GM21737 (cell line): ENCODE results near the gene POGZ.

Experiments used
- ATAC-seq: cut with Tn5 transposase; IDR thresholded peaks from one replicate; pipeline ENCODE4 v1.9.1; 2021; ENCODE audit warnings: mild to moderate bottlenecking, moderate library complexity; ENCODE audit not compliant: unreplicated experiment

The POGZ gene

DNA sequence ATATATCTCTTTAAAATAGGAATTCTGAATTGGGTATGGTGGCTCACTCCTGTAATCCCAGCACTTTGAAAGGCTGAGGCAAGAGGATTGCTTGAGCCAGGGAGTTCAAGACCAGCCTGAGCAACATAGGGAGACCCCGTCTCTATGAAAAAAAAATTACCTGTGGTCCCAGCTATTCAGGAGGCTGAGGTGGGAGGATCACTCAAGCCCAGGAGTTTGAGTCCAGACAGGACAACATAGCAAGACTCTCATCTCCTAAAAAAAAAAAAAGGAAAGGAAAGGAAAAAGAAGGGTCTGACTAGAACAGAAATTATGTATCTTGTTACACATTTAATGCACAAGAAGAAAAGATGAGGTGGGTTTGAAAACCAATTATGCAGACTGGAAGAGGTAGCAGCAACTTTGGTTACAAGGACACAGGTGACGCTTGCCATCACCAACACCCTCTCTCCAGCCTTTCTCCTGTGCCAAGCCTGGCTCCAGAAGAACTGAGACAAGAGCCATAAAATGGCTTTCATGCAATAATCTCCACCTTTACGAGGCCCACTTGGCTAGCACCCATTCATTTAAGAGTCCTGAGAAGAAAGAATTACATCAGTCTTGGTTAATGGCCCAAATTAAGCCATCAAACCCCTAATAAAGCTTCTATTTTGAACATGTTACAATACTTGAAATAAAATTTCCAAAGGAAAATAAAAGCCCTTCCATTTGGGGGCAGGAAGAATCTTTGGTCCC is 82.0 kb downstream of the POGZ start:
- no peak for ATAC-seq

DNA sequence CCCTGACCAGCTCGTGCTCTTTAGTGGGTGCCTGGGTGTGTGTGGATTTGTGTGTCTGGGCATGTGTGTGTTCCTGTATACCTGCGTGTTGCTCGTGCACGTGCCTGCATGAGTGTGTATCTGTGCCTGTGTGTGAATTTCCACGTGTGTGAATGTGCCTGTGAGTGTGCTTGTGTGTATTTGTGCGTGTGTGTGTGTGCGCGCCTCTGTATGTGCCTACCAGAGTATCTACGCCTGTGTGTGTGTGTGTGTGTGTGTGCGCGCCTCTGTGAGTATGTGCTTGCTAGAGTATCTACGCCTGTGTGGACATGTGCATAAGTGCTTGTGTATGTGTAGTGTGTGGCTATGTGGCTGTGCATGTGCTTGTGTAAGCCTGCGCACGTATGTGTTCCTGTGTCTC is 86.1 kb downstream of the POGZ start:
- no peak for ATAC-seq

DNA sequence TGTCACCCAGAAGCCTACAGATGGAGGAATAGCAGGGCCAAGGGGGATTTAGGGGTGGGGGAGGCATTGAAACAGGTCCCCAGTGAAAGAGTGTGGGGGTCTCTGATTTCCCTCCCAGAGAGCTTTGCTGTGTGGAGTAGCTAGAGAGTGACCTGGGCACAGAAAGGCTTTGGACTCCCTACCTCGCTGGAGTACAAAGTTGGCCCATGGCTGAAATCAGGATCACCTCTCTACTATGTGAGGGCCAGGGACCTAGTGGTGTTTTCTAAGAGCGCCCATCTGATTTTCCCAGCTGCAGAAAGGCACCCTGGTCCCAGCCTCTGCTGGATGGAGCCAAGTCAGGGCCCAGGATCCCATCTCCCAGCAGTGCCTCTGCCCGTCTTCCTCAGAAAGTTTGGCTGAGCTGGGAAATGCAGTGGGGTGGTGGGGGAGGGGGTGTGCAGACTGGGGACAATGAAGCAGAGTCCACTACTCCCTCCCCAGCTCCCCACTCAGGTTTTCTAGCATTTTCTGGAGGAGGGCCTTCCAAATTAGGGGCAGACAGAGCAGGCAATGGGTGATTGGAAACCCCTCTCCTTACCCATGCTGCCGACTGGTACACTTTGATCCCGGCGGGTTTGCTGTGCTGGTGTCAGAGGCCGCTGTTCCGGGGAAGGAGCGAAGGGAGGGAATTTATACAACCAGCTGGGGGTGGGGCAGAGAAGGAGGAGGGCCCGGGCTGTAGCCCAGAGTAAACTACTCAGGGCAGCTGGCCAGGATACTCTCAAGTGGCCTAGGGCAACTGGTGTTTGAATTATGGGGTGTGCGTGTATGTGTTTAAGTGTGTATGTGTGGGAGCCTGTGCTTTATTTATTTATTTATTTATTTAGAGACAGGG is 87.0 kb downstream of the POGZ start, which contains the start of gene SELENBP1:
Gene SELENBP1 (minus strand): TSS at position 648 of the 877 bp plus-strand sequence. CDS start 64 bp downstream, at position 584.
- no peak for ATAC-seq

DNA sequence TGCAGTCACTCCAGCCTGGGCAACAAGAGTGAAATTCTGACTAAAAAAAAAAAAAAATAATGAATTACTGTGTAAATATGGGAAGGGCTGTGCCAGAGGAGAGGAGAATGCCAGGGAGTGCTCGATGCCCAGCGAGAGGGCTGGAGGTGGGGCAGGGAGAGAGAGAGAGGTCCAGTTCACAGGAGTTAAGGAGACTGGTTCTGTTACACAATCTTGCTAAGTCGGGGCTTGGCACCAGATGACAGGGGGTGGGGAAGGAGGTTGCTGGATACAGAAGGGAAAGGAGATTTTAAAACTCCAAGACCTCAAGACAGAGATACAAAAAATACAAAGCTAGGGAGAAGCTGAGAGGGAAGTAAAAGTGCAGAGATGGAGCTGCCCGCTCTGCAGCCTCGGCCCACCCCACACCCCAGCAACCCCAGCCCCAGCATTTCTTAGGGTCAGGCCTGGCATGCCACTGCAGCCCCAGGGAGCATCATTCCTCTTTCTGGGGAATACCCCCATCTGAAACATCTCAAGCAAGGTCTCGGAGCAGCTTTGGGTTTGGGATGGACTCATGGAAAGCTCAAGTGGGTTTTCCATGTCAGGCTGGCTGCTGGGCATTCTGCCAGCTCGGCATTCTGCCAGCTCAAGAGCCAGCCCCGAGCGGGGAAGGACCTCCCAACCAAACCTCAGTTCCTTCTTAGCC is 87.8 kb downstream of the POGZ start:
- no peak for ATAC-seq

DNA sequence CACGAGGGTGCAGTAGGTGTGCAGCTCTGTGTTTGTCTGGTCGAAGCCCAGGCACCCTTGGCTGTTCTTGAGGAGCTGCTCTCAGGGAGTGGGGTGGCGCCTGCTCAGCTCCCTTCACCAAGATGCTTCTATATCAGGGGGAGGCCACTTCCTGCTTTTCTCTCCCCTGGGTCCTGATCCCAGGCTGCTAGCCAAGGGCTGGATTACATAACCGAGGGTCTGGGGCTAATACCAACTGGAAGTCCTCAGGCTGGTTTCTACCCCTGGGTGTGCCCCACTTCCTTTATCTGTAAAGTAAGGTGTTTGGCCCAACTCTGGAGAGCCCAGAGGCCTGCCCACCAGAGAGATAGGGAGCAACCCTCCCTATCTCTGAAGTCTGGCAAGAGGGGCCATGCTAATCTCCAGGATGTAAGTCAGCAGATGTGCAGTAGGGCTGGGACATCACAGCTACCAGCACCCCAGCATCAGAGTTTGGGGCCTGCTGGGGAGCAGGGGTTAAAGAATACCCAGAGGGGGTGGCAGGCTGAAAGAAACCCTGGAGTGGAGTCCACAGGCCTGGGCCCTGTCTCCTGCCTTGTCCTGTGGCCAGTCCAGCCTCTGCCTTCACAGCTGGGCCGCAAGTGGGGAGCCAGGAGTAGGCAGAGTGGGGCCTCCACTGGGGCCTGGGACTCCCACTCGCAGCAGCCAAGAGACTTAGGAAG is 88.9 kb downstream of the POGZ start:
- no peak for ATAC-seq

DNA sequence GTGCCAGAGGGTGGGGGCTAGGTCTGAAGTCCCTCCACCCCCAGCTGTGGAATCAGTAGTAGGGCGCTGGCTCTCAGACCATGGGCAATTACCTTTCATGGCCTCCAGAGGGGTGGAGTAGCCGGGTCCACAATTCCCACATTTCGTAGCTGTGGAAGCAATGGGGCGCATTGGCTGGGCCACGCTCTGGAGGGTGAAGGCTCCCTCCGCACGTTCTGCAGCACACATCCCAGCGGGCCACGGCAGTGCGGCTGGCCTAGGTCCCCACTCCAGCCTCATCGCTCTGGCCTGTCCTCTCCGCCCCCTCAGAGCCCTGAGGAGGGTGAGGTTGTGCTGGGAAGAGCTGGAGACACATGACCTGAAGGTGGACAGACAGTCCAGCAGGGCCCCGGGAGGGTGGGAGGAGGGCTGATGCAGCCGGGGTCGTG is 89.7 kb downstream of the POGZ start:
- no peak for ATAC-seq

DNA sequence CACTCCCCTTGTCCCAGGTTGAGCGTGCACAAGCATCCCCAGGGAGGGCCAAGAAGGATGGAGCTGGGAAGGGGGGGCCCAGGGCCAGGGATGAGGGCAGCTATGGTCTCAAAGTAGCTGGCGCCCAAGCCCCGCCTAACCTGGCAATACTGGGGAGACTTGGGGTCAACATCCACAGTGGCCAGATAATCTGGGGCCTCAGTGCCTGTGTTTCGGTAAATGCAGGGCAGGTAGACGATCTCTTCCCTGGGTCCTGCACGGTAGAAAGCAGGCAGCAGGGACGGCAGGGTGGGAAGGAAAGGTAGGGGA is 90.0 kb downstream of the POGZ start:
- no peak for ATAC-seq

DNA sequence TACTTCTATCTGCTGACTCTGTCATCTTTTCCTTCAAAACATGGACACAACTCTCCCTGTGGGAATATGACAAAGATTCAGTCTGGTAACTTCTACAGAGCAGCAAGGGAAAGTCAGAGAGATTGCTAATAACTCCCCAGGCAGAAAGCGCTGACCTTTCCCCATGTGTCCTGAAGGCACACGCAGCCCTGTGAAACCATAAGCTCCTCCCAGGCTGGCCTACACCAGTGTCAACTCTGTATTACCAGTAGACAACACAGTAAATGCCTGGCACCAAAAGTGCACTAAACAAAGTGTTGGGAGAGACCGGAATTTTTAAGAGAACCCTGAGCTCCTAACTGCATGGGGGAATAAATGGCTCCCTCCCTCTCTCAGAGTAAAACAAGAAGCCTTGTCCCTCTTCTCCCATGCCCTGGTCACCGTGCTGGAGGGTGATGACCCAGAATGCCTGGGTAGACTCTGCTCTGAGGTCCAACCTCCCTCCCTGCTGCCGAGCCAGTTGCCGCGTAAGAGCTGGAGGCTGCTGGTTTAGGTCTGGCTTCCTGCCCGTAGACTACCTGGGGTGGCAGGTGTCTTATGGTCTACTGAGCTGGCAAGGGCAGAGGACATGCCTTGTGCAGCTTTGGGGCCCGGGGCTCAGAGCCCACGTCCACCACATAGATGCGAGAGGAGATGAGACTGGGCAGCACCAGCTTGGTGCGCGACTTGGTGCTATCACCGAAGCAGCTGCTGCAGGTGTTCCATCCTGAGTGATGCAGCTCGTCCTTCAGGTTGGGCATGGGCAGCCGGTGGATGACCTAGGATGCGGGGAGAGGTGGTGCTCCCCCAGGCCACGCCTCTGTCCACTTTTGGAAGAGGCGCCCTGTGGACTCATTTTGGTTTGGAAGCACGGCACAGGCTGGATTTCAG is 90.6 kb downstream of the POGZ start:
- ATAC-seq: no peak

DNA sequence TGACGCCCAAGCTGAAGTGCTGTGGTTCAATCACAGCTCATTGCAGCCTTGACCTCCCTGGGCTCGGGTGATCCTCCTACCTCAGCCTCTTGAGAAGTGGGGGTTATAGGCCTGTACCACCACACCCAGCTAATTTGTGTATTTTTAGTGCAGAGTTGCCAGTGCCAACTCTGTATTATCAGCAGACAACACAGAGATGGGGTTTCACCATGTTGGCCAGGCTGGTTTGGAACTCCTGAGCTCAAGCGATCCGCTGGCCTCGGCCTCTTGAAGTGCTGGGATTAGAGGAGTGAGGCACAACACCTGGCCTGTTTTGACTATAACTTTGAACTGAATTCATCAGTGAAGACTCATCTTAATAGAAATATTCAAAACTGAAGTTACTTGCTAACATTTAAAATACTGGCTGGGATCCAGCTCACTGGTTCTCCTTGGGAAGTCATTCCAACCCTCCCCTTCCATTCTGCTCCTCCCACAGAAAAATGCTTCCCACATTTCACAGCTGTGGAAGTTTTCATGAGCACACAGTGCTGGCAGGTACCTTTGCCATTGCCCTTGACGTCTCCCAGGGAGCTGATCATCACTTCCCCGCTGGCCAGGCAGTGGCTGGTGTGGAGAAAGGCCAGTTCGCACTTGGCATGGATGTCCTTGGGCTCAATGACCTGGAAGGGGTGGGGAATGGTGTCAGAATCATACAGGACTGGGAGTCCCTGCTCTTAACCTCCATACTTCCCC is 91.5 kb downstream of the POGZ start:
- no peak for ATAC-seq

DNA sequence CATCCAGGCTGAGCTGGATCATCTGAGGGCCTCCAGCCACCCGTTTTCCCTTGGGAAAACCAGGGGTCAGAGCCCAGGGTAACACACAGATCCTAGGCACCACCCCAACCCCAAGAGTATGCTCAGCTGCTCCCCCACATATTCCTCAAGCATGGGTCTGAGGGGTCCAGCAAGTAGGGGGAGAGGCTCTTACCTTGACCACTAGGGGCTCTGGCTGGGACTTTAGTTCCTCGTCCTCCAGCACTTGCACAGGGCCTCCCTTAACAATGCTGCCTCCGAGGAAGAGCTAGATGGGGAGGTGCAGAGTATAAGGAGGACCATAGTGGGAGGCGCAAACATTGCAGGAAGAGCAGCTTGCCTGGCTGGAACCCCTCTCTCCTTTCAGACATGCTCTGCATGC is 94.3 kb downstream of the POGZ start:
- no peak for ATAC-seq

DNA sequence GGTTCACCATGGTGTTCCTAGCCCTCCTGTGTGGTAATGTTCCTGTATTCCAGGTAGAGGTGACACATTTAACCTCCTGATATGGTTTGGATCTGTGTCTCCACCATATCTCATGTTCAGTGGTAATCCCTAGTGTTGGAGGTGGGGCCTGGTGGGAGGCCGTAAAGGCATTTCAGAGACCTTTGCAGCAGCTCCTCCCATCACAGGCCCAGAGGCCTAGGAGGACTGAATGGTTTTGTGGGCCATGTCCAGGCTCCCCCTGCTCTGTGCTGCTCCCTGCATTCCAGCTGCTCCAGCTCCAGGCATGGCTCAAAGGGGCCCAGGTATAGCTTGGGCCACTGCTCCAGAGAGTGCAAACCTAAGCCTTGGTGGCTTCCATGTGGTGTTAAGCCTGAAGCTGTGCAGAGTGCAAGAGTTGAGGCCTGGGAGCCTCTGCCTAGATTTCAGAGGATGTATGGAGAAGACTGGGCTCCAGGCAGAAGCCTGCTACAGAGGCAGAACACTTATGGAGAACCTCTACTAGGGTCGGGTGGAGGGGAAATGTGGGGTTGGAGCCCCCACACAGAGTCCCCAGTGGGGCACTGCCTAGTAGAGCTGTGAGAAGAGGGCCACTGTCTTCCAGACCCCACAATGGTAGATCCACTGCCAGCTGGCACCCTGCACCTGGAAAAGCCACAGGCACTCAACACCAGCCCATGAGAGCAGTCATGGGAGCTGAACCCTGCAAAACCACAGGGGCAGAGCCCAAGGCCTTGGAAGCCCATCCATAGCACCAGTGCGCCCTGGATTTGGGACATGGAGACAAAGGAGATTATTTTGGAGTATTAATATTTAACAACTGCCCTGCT is 96.8 kb downstream of the POGZ start:
- no peak for ATAC-seq

DNA sequence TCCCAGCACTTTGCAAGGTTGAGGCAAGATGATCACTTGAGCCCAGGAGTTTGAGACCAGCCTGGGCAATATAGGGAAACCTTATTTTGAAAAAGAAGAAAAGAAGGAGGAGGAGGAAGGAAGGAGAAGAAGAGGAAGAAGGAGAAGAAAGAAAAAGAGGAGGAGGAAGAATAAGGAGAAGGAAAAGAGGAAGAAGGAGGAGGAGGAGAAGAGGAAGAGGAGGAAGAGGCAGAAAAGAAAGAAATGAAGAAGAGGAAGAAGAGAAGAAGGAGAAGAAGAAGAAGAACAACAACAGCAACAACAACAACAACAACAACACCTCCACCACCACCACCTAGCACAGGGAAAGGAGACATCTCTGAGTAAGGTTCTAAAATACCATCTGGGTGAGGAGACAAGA is 97.4 kb downstream of the POGZ start:
- ATAC-seq: no peak

DNA sequence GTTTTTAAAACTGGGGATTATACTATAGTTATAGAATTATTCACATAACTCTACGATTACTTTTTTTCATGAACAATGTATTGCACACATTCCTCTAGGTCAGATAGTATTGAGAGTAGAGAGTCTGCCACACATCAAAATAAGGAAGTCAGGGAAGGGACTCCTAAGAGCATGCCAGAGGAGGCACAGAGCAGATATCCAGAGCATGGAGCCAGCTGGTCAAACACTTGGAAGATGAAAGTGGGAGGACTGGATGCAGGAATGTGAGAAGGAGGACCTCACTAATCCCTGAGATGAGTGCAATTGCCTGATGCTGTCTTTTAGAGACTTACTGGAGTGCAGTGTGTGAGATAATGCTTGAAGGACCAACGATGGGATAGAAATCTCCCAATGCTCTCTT is 102.6 kb downstream of the POGZ start:
- no peak for ATAC-seq
